Measurements from ENCODE around the gene XK. TPM values are rescaled to one million over a fixed set of nuclear protein-coding genes. Genes with fewer than 3 reads are reported as not detected.

XK gene
- total and polyA plus RNA-seq, 2 of the 4 experiments (the other 2 are of a cell fraction): under 0.01 to 0.02 TPM

- H3K4me1 ChIP-seq (ENCODE audit: control insufficient read depth, insufficient read depth, low read length): no peaks in the 10 kb centered on the region
- no peaks in the 10 kb centered on the region for H3K9me3 ChIP-seq (ENCODE audit: control insufficient read depth, insufficient read depth, low read length)
- H2AK9ac ChIP-seq (replicated peaks; ENCODE audit: low read depth, low read length, poor library complexity): no peak overlapping the region
- ChIA-PET POLR2A (ENCODE audit: unreplicated experiment) (no interaction called here), CTCF (no interaction called here)
- H4K91ac ChIP-seq (ENCODE audit: insufficient read depth, low read depth, low read length): no peak overlapping the region
- no peak overlapping the region for H4K8ac ChIP-seq (ENCODE audit: low read depth in 2 of 2, low read length in 2 of 2)
- no CpG with 5 or more reads among the region's 2 CpGs for WGBS, 2 experiments (ENCODE audit: extremely low coverage in 2 of 2, insufficient read length in 1 of 2)
- DNase-seq (no peak), ATAC-seq (ENCODE audit: low read depth) (no peak)
- no peak overlapping the region for H2BK120ac ChIP-seq (ENCODE audit: low read depth, low read length)
- no peak overlapping the region for H3K14ac ChIP-seq (replicated peaks; ENCODE audit: low read depth, low read length)
- TF ChIP-seq CHD1 (IDR thresholded peaks at IDR 0.05; ENCODE audit: low read depth, low read length) (no peak), CEBPB (IDR thresholded peaks at IDR 0.05; ENCODE audit: low read depth, low read length) (no peak), RFX5 (IDR thresholded peaks at IDR 0.05; ENCODE audit: low read depth, low read length) (no peak), BHLHE40 (IDR thresholded peaks at IDR 0.05; ENCODE audit: low read depth, low read length) (no peak), MAZ (IDR thresholded peaks at IDR 0.05; ENCODE audit: borderline replicate concordance, low read depth, low read length) (no peak), SMC3 (IDR thresholded peaks at IDR 0.05; ENCODE audit: low read depth, low read length) (no peak), MAFK (IDR thresholded peaks at IDR 0.05; ENCODE audit: low read depth, low read length) (no peak), CTCF (conservative IDR thresholded peaks at IDR 0.05; ENCODE audit: low read depth, low read length) (no peak)
- TF ChIP-seq, protein P1, sequence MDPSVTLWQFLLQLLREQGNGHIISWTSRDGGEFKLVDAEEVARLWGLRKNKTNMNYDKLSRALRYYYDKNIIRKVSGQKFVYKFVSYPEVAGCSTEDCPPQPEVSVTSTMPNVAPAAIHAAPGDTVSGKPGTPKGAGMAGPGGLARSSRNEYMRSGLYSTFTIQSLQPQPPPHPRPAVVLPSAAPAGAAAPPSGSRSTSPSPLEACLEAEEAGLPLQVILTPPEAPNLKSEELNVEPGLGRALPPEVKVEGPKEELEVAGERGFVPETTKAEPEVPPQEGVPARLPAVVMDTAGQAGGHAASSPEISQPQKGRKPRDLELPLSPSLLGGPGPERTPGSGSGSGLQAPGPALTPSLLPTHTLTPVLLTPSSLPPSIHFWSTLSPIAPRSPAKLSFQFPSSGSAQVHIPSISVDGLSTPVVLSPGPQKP (IDR thresholded peaks at IDR 0.05; ENCODE audit: borderline replicate concordance, low read depth, low read length): no peak
- no peak overlapping the region for H3K27ac ChIP-seq (ENCODE audit: insufficient read depth, low read length)
- no peak overlapping the region for H2AFZ ChIP-seq (replicated peaks; ENCODE audit: low read length, poor library complexity)
- no peak overlapping the region for H3K18ac ChIP-seq (ENCODE audit: low read depth, low read length)
- H3K4me2 ChIP-seq (ENCODE audit: low read depth, low read length): no peak overlapping the region
- H3K23ac ChIP-seq (ENCODE audit: low read depth, low read length): no peak overlapping the region
- BruUV-seq (replicated peaks): no TSS peak
- H3K4ac ChIP-seq (ENCODE audit: low read depth, low read length): no peak overlapping the region
- dilution Hi-C loops (cut with HindIII; ENCODE audit: low sequenced_read_pairs, unreplicated experiment) (no loop called here), intact Hi-C loops (cut with micrococcal nuclease) (no loop called here), in situ Hi-C loops (cut with MboI; ENCODE audit: low sequenced_read_pairs) (no loop called here)
- no peaks in the 10 kb centered on the region for H3K36me3 ChIP-seq (ENCODE audit: control insufficient read depth, insufficient read depth, low read length)
- H2BK20ac ChIP-seq (ENCODE audit: low read depth, low read length): no peak overlapping the region
- H3K79me1 ChIP-seq (ENCODE audit: low read depth in 1 of 2, low read length in 2 of 2): no peaks in the 10 kb centered on the region
- no peak overlapping the region for H2BK5ac ChIP-seq (ENCODE audit: low read depth, low read length, poor library complexity, severe bottlenecking)
- no peaks in the 10 kb centered on the region for H4K20me1 ChIP-seq (ENCODE audit: insufficient read depth, low read length)
- H3K9me1 ChIP-seq (ENCODE audit: insufficient read depth, low read length): no peaks in the 10 kb centered on the region
- peaks cover 4% of the 10 kb centered on the region for H3K27me3 ChIP-seq (ENCODE audit: control insufficient read depth, insufficient read depth, low read length)
- H3K4me3 ChIP-seq (ENCODE audit: insufficient read depth, low read depth, low read length): no peak overlapping the region
- H2BK15ac ChIP-seq (ENCODE audit: low read depth, low read length): no peak overlapping the region
- no peak overlapping the region for H2AK5ac ChIP-seq (ENCODE audit: low read depth, low read length)
- H4K5ac ChIP-seq (ENCODE audit: low read depth, low read length): no peak overlapping the region
- no peak overlapping the region for H3K56ac ChIP-seq (ENCODE audit: extremely low read depth, insufficient read depth, low read length)
- no peak overlapping the region for H3K9ac ChIP-seq (ENCODE audit: low read depth, low read length)
Measured at GRCh38 chrX:37753384-37753783, 67.8 kb downstream of the XK start.
